Lower leg skin (tissue), 4 donors: ENCODE measurements around the gene QSER1. TPM values are rescaled to one million over a fixed set of nuclear protein-coding genes. Genes with fewer than 3 reads are reported as not detected.

Experiments
- DNase-seq, 2 donors: peaks; one replicate each; pipeline ENCODE4 v3.0.0-alpha.2; 2019; ENCODE audit warnings: low spot score in 2 of 2
- H3K4me3 ChIP-seq: fragments of 200-600 bp; sonication (generic); 2 replicates; pipeline ENCODE4 v1.5.1; 2017; ENCODE audit warnings: mild to moderate bottlenecking, low read depth; ENCODE audit not compliant: poor library complexity, severe bottlenecking
- CTCF ChIP-seq, 3 donors: fragments of 450-650 bp; IDR thresholded peaks; one replicate each; pipeline ENCODE4 v1.5.1; 2016; ENCODE audit warnings: antibody characterized with exemption in 3 of 3, mild to moderate bottlenecking in 3 of 3, moderate library complexity in 2 of 3
- POLR2A ChIP-seq, 2 donors: fragments of 450-650 bp; IDR thresholded peaks; one replicate each; pipeline ENCODE4 v1.6.1; 2016 to 2017; ENCODE audit warnings: antibody characterized with exemption in 2 of 2, mild to moderate bottlenecking in 1 of 2, moderate library complexity in 1 of 2
- WGBS, 2 donors: methylation state at CpG; one replicate each; pipeline ENCODE4 v1.1.5; 2018; 5-methylcytosine and 5-hydroxymethylcytosine counted together
- intact Hi-C: fragments of 100-400 bp; cut with DNase I; formaldehyde crosslinking; loops from one replicate; pipeline ENCODE4 v1.15.0; 2023; ENCODE audit warnings: low total_unique reads
- total RNA-seq, 4 donors: library from RNA; depleted of rRNA; stranded (reverse); fragments of >200 nt; gene quantifications; one replicate each; pipeline ENCODE4 v1.1.0, GENCODE V29; 2016

The QSER1 gene
- total RNA-seq, 4 donors from 2014 or later, result 27.8 to 34.2 (median 32.1) TPM

- no peak for TF ChIP-seq CTCF (IDR thresholded peaks at IDR 0.05)
- TF ChIP-seq POLR2A (IDR thresholded peaks at IDR 0.05), result no peak
- intact Hi-C loops, result no loop called here
- no peak overlapping the region for H3K4me3 ChIP-seq
- no peak for DNase-seq
Measured at GRCh38 chr11:32939866-32940265, 47.3 kb downstream of the QSER1 start.

GRCh38 chr11:32940865-32941264 lies 48.3 kb downstream of the QSER1 start:
- DNase-seq, result no peak
- WGBS, 2 donors, result 81 to 87% methylated on average over 1 of the region's 1 CpG
- no peak overlapping the region for H3K4me3 ChIP-seq

GRCh38 chr11:32947978-32948377 lies 55.4 kb downstream of the QSER1 start:
- DNase-seq, result no peak
- TF ChIP-seq CTCF (IDR thresholded peaks at IDR 0.05) (no peak), POLR2A (IDR thresholded peaks at IDR 0.05) (no peak)
- no peak overlapping the region for H3K4me3 ChIP-seq
- WGBS, 2 donors, result 58 to 66% methylated on average over 2 of the region's 2 CpGs
- intact Hi-C loops, result no loop called here

More at GRCh38 chr11:32940865-32941264, 48.3 kb downstream of the QSER1 start:
- intact Hi-C loops, result no loop called here
- no peak for TF ChIP-seq CTCF (IDR thresholded peaks at IDR 0.05)
- no peak for TF ChIP-seq POLR2A (IDR thresholded peaks at IDR 0.05)

- DNase-seq, result no peak
- intact Hi-C loops, result no loop called here
- H3K4me3 ChIP-seq, result no peak overlapping the region
- TF ChIP-seq CTCF (IDR thresholded peaks at IDR 0.05) (no peak), POLR2A (IDR thresholded peaks at IDR 0.05) (no peak)
Measured at GRCh38 chr11:32949739-32950138, 57.1 kb downstream of the QSER1 start.

- no peak for DNase-seq
- 68 to 79% methylated on average over 1 of the region's 1 CpG for WGBS, 2 donors
- intact Hi-C loops, result no loop called here
- TF ChIP-seq POLR2A (IDR thresholded peaks at IDR 0.05), result no peak
- no peak for TF ChIP-seq CTCF (IDR thresholded peaks at IDR 0.05)
- H3K4me3 ChIP-seq, result no peak overlapping the region
Measured at GRCh38 chr11:32952421-32952820, 59.8 kb downstream of the QSER1 start.

GRCh38 chr11:32953700-32954099 lies 61.1 kb downstream of the QSER1 start:
- no peak overlapping the region for H3K4me3 ChIP-seq
- no peak for DNase-seq
- TF ChIP-seq CTCF (IDR thresholded peaks at IDR 0.05), result no peak
- no peak for TF ChIP-seq POLR2A (IDR thresholded peaks at IDR 0.05)
- intact Hi-C loops, result no loop called here
